H1 (cell line): ENCODE data around the gene ELAVL2. TPM values are rescaled to one million over a fixed set of nuclear protein-coding genes. Genes with fewer than 3 reads are reported as not detected.

Experiments used
- CTCF ChIA-PET: fragments of 300-600 bp; sonication (Branson Sonifier 250); formaldehyde crosslinking; loops from one replicate; lab custom pipeline; 2021; ENCODE audit not compliant: partially characterized antibody; lab: Charles Lee
- POLR2A ChIA-PET: fragments of 300-600 bp; sonication (Branson Sonifier 250); formaldehyde crosslinking; loops from one replicate; lab custom pipeline; 2021; ENCODE audit warnings: inconsistent platforms; ENCODE audit not compliant: partially characterized antibody; lab: Charles Lee
- DNase-seq, 2 experiments: peaks; one replicate each; pipeline versions ENCODE4 v3.0.0 to v3.0.0-alpha.2; 2010 to 2022; ENCODE audit warnings: low spot score in 2 of 2, low read depth in 1 of 2, mixed read lengths in 1 of 2
- FAIRE-seq: peaks from 2 replicates; lab custom pipeline; 2011; peaks lifted over from hg19 to GRCh38; lab: Jason Lieb, UNC
- H2AFZ ChIP-seq: 2 replicates; pipeline ENCODE4 v1.8.1; 2012; ENCODE audit warnings: low read length, inconsistent platforms
- H2AK5ac ChIP-seq: 2 replicates; pipeline ENCODE4 v1.6.1; 2013; ENCODE audit warnings: low read depth, low read length
- H2BK120ac ChIP-seq: replicated peaks from 2 replicates; pipeline ENCODE3; 2013; ENCODE audit warnings: low read depth, low read length, inconsistent platforms
- H2BK12ac ChIP-seq: 2 replicates; pipeline ENCODE4 v1.6.1; 2013; ENCODE audit warnings: low read depth, low read length
- H2BK15ac ChIP-seq: 2 replicates; pipeline ENCODE4 v1.6.1; 2013; ENCODE audit warnings: low read length
- H2BK20ac ChIP-seq: 2 replicates; pipeline ENCODE4 v1.6.1; 2013; ENCODE audit warnings: low read length
- H2BK5ac ChIP-seq: 2 replicates; pipeline ENCODE4 v1.6.1; 2013; ENCODE audit warnings: low read depth, low read length
- H3K14ac ChIP-seq: 2 replicates; pipeline ENCODE4 v1.6.1; 2013; ENCODE audit warnings: inconsistent platforms; ENCODE audit not compliant: insufficient read length
- H3K18ac ChIP-seq: 2 replicates; pipeline ENCODE4 v1.6.1; 2013; ENCODE audit warnings: low read length; ENCODE audit errors: extremely low read depth
- H3K23ac ChIP-seq: 2 replicates; pipeline ENCODE4 v1.6.1; 2013; ENCODE audit warnings: inconsistent platforms; ENCODE audit not compliant: insufficient read length
- H3K23me2 ChIP-seq: 2 replicates; pipeline ENCODE4 v1.6.1; 2013; ENCODE audit warnings: low read depth, low read length
- H3K27ac ChIP-seq: 2 replicates; pipeline ENCODE4 v1.6.1; 2011; ENCODE audit warnings: low read depth, low read length, inconsistent platforms
- H3K27me3 ChIP-seq, 4 experiments: replicated peaks in 1 of 4; 1 replicate in 1 of 4; 2 replicates in 3 of 4; pipeline versions ENCODE4 v1.6.1 to v1.8.1; 2011 to 2013; ENCODE audit warnings: low read length in 3 of 4, mild to moderate bottlenecking in 3 of 4, inconsistent platforms in 2 of 4, mixed read lengths in 2 of 4, moderate library complexity in 1 of 4; ENCODE audit not compliant: control insufficient read depth in 3 of 4, insufficient read depth in 3 of 4; ENCODE audit errors: extremely low read depth in 1 of 4
- H3K36me3 ChIP-seq, 4 experiments: 2 replicates each; pipeline versions ENCODE4 v1.6.1 to v1.8.1; 2011 to 2013; ENCODE audit warnings: mild to moderate bottlenecking in 4 of 4, low read length in 3 of 4, moderate library complexity in 2 of 4, control low read depth in 1 of 4, inconsistent platforms in 1 of 4; ENCODE audit not compliant: insufficient read depth in 4 of 4, control insufficient read depth in 2 of 4
- H3K4ac ChIP-seq: replicated peaks from 2 replicates; pipeline ENCODE3; 2013; ENCODE audit warnings: low read length, low read depth, mixed read lengths, inconsistent platforms; ENCODE audit not compliant: insufficient read length
- H3K4me1 ChIP-seq, 4 experiments: replicated peaks in 1 of 4; 1 replicate in 1 of 4; 2 replicates in 3 of 4; pipeline versions ENCODE4 v1.6.1 to v1.8.1; 2011 to 2013; ENCODE audit warnings: low read length in 3 of 4, inconsistent platforms in 2 of 4, mixed read lengths in 1 of 4; ENCODE audit not compliant: insufficient read depth in 4 of 4, control insufficient read depth in 3 of 4
- H3K4me2 ChIP-seq, 2 experiments: 2 replicates each; pipeline versions ENCODE4 v1.6.1 to v1.8.1; 2011 to 2013; ENCODE audit warnings: low read depth in 2 of 2, low read length in 2 of 2, control low read depth in 1 of 2, inconsistent platforms in 1 of 2, mild to moderate bottlenecking in 1 of 2; ENCODE audit not compliant: insufficient read depth in 1 of 2
- H3K4me3 ChIP-seq, 4 experiments: fragments of 200-600, 300-600 bp in 1 of 4; sonication (generic), shearing (Covaris generic), sonication (Bioruptor Twin) in 1 of 4; 2 replicates each; pipeline versions ENCODE4 v1.5.1 to v1.8.1; 2011 to 2016; ENCODE audit warnings: low read length in 4 of 4, low read depth in 3 of 4, control low read depth in 2 of 4, inconsistent platforms in 2 of 4, mild to moderate bottlenecking in 2 of 4, mixed read lengths in 1 of 4, moderate library complexity in 1 of 4; ENCODE audit not compliant: insufficient read depth in 2 of 4; ENCODE audit errors: extremely low read depth in 1 of 4
- H3K56ac ChIP-seq: replicated peaks from 2 replicates; pipeline ENCODE3; 2013; ENCODE audit warnings: low read depth, mild to moderate bottlenecking, mixed read lengths, low read length, inconsistent platforms; ENCODE audit not compliant: insufficient read length
- H3K79me1 ChIP-seq: 2 replicates; pipeline ENCODE4 v1.6.1; 2013; ENCODE audit warnings: low read depth, low read length, control low read depth
- H3K79me2 ChIP-seq, 2 experiments: 2 replicates each; pipeline versions ENCODE4 v1.6.1 to v1.8.1; 2012 to 2013; ENCODE audit warnings: low read length in 2 of 2, mild to moderate bottlenecking in 2 of 2, inconsistent platforms in 1 of 2; ENCODE audit not compliant: insufficient read depth in 2 of 2, control insufficient read depth in 1 of 2
- H3K9ac ChIP-seq, 4 experiments: replicated peaks in 1 of 4; 1 replicate in 1 of 4; 2 replicates in 3 of 4; pipeline versions ENCODE4 v1.6.1 to v1.8.1; 2011 to 2013; ENCODE audit warnings: low read depth in 3 of 4, low read length in 3 of 4, control low read depth in 2 of 4, mild to moderate bottlenecking in 2 of 4, moderate library complexity in 2 of 4, inconsistent platforms in 1 of 4; ENCODE audit errors: extremely low read depth in 1 of 4
- H3K9me3 ChIP-seq, 2 experiments: 2 replicates each; pipeline versions ENCODE4 v1.6.1 to v1.8.1; 2012 to 2013; ENCODE audit warnings: mild to moderate bottlenecking in 2 of 2, moderate library complexity in 2 of 2, control low read depth in 1 of 2, inconsistent platforms in 1 of 2, low read depth in 1 of 2, low read length in 1 of 2, mixed read lengths in 1 of 2; ENCODE audit not compliant: insufficient read depth in 2 of 2
- H4K20me1 ChIP-seq, 2 experiments: replicated peaks in 1 of 2; 2 replicates each; pipeline versions ENCODE3 to v1.8.1; 2011 to 2013; ENCODE audit warnings: inconsistent platforms in 2 of 2, low read length in 2 of 2, mild to moderate bottlenecking in 1 of 2; ENCODE audit not compliant: insufficient read depth in 2 of 2, control insufficient read depth in 1 of 2
- H4K5ac ChIP-seq: 2 replicates; pipeline ENCODE4 v1.6.1; 2013; ENCODE audit warnings: low read length, low read depth, mixed read lengths, inconsistent platforms; ENCODE audit not compliant: insufficient read length
- H4K8ac ChIP-seq: 2 replicates; pipeline ENCODE4 v1.8.0; 2013; ENCODE audit warnings: mild to moderate bottlenecking, moderate library complexity, low read length, inconsistent platforms; ENCODE audit not compliant: insufficient read depth; ENCODE audit errors: extremely low read depth
- H4K91ac ChIP-seq: replicated peaks from 2 replicates; pipeline ENCODE3; 2013; ENCODE audit warnings: low read length, mixed read lengths, inconsistent platforms; ENCODE audit not compliant: insufficient read length
- CTBP2 ChIP-seq: IDR thresholded peaks from 2 replicates; pipeline ENCODE4 v1.7.0; 2011; ENCODE audit warnings: borderline replicate concordance, mild to moderate bottlenecking, moderate library complexity, mixed read lengths, low read length; ENCODE audit not compliant: insufficient read depth, insufficient read length
- TCF12 ChIP-seq: IDR thresholded peaks from 2 replicates; pipeline ENCODE4 v1.6.1; 2011; ENCODE audit warnings: low read depth, mild to moderate bottlenecking, low read length
- TEAD4 ChIP-seq: IDR thresholded peaks from 2 replicates; pipeline ENCODE4 v1.6.1; 2012; ENCODE audit warnings: low read depth, low read length, inconsistent platforms, mixed read lengths
- WGBS, 2 experiments: shearing (Covaris generic) in 1 of 2; methylation state at CpG; one replicate each; pipeline versions ENCODE4 v1.1.6 to v1.1.7; 2013 to 2015; ENCODE audit warnings: low lambda C conversion rate in 2 of 2, mixed read lengths in 2 of 2, inconsistent platforms in 1 of 2, low coverage in 1 of 2, missing lambda C conversion rate in 1 of 2; ENCODE audit not compliant: insufficient replicate concordance in 2 of 2, insufficient coverage in 1 of 2, insufficient read length in 1 of 2; ENCODE audit errors: extremely low coverage in 1 of 2, missing lambda C conversion rate in 1 of 2; 5-methylcytosine and 5-hydroxymethylcytosine counted together
- polyA plus RNA-seq, 7 experiments: library from polyadenylated mRNA; depleted of rRNA in 3 of 7; stranded (reverse) in 5 of 7; unstranded in 2 of 7; fragments of >200 nt in 5 of 7; fragments of 200-250 nt in 2 of 7; gene quantifications; 1 replicate in 5 of 7; 2 replicates in 1 of 7; 4 replicates in 1 of 7; pipeline versions ENCODE4 v1.2.1 to v1.2.3, GENCODE V29; 2011 to 2013; ENCODE audit warnings: missing spikeins in 2 of 7, mixed read lengths in 2 of 7
- total RNA-seq: library from RNA; stranded (reverse); fragmentation: NEBNext Ultra II Directional; extraction: Animal tissue kit (Norgen Biotek cat#: 25700); gene quantifications from 2 replicates; pipeline ENCODE4 v1.2.1, GENCODE V29; 2021
- TF ChIP-seq, protein P1 (sequence below): IDR thresholded peaks from 2 replicates; pipeline ENCODE4 v1.6.1; 2011; ENCODE audit warnings: low read length, improper control_type of control experiment

ELAVL2 gene
- total and polyA plus RNA-seq, 2 of the 8 experiments (the other 6 are each of a cell fraction or from before 2014, with no cell fraction given): 4.9 to 21.9 TPM

DNA sequence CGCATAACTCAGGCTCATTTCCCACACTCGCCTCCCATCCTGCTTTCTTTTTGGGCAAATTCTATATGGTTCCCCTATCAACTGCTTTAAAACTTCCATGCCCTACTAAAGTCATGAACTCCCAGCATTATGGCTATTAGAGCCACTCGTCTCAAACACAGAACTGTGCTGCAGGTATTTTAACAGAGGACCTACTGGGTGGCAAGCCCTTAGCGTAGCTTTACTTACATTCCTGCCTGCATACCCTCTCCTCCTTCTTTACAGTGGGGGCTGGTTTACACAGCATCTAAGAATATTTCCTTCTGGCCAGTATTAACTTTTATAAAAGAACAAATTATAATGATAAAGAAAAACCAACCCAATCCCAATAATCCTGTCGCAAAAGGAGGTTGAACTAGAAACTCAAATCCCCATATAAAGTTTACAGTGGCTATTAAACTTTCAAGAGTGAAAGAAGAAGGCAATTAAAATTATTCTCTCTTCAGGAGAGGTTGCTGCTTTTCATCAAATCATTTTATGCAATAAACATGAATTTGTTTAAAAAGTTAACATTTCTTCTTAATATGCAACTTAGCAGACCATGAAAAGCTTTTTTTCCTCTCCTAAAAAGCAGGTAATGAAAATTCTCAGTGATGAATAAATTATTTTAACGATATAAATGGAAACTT, 100.6 kb downstream of the ELAVL2 start:
- peaks cover 0 to 90% of the 10 kb centered on the region in 2 experiments; a peak in 2 of 4 replicates for H3K79me2 ChIP-seq
- no peaks in the 10 kb centered on the region for H3K23me2 ChIP-seq
- no peak overlapping the region for H3K4ac ChIP-seq
- H2AK5ac ChIP-seq: no peak overlapping the region
- 77% methylated on average over 6 of the region's 6 CpGs; no CpG with 5 or more reads in 1 of the 2 experiments for WGBS, 2 experiments
- H3K9me3 ChIP-seq: no peaks in the 10 kb centered on the region
- H2BK5ac ChIP-seq: no peak overlapping the region
- CTCF ChIA-PET: no interaction called here
- H3K9ac ChIP-seq: no peak overlapping the region
- H3K23ac ChIP-seq: no peak overlapping the region
- H4K5ac ChIP-seq: no peak overlapping the region
- POLR2A ChIA-PET: interaction anchor here (1.2 kb wide), 1 partner anchor 14 kb away, joined by 3 read pairs; no protein-coding TSS in a partner anchor
- H3K4me1 ChIP-seq: peaks cover 0 to 9% (median 3%) of the 10 kb centered on the region in 4 experiments; a peak in 3 of 7 replicates
- H3K4me2 ChIP-seq: no peak overlapping the region
- no peak for FAIRE-seq
- H3K14ac ChIP-seq: no peak overlapping the region
- H3K27ac ChIP-seq: no peak overlapping the region
- peak; percentile 34; the same call in 1 of the 2 replicates for TF ChIP-seq TEAD4
- no peak for TF ChIP-seq TCF12
- no peak for TF ChIP-seq CTBP2
- TF ChIP-seq, protein P1, sequence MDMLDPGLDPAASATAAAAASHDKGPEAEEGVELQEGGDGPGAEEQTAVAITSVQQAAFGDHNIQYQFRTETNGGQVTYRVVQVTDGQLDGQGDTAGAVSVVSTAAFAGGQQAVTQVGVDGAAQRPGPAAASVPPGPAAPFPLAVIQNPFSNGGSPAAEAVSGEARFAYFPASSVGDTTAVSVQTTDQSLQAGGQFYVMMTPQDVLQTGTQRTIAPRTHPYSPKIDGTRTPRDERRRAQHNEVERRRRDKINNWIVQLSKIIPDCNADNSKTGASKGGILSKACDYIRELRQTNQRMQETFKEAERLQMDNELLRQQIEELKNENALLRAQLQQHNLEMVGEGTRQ: no peak
- H2BK12ac ChIP-seq: no peak overlapping the region
- H3K79me1 ChIP-seq: no peaks in the 10 kb centered on the region; the same call in 1 of the 2 replicates
- H2AFZ ChIP-seq: no peak overlapping the region
- DNase-seq: no peak
- no peak overlapping the region for H3K56ac ChIP-seq
- no peak overlapping the region for H2BK15ac ChIP-seq
- H3K18ac ChIP-seq: no peak overlapping the region
- H4K20me1 ChIP-seq: peaks cover 0 to 2% of the 10 kb centered on the region in 2 experiments
- no peak overlapping the region for H4K91ac ChIP-seq
- H2BK120ac ChIP-seq: no peak overlapping the region
- H3K36me3 ChIP-seq: peaks cover 0 to 1% (median 0%) of the 10 kb centered on the region in 4 experiments; a peak in 1 of 8 replicates
- H3K4me3 ChIP-seq: no peak overlapping the region
- no peak overlapping the region for H2BK20ac ChIP-seq
- H3K27me3 ChIP-seq: no peaks in the 10 kb centered on the region
- no peak overlapping the region for H4K8ac ChIP-seq
